Activated CD8-positive, alpha-beta memory T cell treated with anti-CD3 and anti-CD28 coated beads, Interleukin-2, amount 50 U/mL, for 48 hours (primary cell): ENCODE results near the gene DTX4.

Experiments
- DNase-seq: peaks from one replicate; pipeline ENCODE4 v3.0.0-alpha.2; 2020

DTX4 gene

DNA sequence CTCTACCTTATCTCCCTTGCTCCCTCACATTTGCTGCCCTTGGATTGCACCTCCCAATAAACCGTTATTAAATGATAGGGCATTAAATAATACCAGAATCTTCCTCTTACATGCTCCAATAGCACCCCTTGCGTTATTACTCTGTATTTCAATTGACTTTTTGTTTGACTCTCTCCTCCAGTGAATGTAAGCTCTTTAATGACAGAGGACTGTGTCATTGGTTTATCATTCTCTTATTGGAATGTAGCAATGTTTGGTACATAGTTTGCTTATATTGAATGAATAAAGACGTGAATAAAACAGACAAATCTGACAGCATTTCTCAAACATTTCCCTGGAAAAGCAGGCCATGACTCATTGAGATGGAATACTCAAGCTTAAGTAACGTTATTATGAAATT, 49.5 kb downstream of the DTX4 start:
- DNase-seq: no peak

DNA sequence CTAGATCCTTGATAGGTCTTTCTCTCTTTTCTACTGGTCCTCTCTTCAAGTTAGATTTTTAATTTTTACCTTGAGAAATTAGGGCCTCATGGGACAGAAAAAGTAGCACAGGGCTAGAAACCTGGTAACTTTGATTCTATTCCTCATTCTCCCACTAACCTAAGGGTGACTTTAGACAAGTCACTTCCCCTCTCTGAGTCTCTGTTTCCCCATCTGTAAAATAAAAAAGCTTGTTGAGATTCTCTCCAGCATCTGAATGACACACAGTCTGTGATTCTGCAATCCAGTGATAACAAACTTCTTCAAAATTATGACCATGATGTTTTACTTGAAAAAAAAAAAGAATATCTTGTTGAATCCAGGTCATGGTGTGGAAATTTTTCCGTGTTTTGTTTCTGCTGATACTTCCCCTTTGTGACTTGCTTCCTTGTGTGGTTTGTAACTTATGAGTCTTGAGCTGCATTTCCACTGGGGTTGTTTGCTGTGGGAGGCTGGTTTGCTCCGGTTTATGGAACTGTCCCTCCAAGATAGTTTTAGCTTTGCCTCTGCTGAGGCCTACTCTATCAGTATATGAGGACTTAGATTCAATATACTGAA, 50.6 kb downstream of the DTX4 start:
- DNase-seq: no peak

DNA sequence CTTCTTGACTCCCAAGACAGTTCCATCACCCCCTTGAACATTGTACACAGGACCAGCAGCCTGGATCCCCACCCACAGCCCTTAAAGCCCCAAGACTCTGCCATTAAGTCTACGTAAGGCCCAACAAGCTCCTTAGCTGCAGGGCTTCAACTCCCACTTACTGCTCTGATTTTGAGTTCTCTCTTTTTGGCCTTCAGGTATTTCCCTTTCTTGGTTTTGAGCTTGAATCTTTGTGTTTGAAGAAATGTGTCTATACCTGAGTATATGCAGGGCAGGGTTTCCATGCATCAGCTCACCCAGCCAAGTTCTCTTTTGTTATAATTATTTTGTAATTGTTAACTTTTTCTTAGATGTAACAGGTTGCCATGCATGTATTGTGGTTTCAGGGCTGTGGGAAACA, 51.2 kb downstream of the DTX4 start:
- DNase-seq: no peak

DNA sequence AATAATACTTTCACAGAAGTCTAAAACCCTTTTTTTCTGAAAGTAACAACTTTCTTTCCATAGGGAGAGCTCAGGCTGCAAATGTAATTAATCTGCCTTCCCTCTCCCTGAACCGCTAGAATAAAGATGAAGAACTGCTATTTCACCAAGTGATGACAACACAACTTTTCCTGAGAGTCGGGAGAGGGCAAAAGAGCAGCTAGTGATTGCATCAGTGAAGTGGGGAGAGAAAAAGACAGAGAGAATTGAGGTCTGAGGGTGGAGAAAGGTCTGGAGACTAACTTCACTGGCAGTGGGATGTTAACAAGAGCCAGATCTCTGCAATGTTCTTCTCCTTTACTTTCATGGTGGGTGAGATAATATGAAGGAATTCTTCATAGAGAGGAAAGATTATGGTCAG, 51.7 kb downstream of the DTX4 start:
- DNase-seq: no peak

DNA sequence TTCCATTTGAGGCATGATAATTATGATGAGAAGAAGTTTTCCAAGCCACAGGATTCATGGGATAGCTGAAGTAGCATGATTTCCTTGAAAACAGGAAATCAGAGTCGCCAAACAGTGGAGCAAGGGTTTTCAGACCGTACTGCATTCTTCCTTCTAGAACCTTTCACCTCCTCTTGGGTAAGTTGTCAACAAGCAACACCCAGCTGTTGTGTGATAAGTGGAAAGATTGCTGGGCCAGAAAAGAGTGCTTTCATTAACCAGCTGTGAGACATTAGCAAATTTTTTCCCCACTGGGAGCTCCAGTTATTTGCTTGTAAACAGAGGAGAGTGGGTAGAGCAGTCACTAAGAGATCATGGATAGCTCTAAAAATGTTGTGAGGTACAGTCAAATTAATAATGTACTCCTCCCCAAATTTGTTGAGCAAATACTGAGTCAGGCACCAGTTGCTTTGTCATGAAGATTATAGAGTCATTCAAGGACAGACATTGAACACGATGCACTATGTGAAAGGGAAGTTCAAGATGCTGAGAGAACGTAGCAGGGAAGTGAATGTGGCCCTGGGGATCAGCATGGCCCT, 52.5 kb downstream of the DTX4 start:
- no peak for DNase-seq

DNA sequence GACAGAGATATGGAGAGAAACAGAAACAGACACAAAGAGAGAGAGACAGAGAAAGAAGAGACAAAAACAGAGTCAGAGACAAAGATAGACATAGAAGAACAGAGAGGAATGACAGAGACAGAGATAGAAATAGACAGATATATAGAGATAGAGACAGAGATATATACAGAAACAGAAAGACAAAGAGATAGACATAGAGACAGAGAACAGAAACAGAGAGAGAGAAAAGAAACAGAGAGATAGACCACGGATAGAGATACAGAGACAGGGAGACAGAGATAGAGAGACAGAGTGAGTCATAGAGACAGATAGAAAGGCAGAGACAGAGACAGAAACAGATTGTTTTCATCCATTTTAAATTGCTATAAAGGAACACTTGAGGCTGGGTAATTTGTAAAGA, 53.1 kb downstream of the DTX4 start:
- DNase-seq: no peak

DNA sequence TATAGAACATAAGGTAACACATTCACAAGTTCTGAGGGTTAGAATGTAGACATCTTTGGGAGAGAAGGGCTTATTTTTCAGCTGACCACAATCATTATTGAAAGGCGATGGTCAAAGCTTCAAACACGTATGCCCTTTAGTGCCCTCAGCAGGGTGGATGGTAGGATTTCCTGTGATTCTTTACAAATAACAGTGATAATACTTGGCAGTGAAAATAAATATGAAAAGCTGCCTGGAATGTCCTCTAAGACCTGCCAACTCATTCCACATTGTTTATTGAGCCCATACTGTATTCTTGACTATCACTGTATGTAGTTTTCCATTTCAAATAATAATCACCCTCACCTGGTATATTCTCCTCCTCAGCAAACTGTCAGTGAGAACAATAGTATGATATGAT, 54.5 kb downstream of the DTX4 start:
- DNase-seq: no peak

DNA sequence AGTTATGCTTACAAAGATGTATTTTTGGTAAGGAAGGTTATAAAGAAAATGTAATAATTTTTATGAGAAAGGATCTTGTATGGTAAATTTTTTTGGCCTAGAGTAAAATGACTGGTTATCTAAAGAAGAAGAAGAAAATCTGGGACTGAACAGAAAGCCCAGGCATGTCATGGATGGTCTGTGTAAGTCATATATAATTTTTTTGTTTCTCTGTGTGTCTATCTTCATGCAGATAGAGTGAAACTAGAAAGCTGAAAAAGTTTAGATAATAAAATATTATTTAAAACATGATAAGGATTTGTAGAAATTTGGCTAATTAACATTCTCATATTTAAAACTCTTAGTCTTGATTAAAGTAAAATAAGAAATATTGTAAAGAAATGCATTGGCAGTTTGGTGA, 68.4 kb downstream of the DTX4 start:
- no peak for DNase-seq

DNA sequence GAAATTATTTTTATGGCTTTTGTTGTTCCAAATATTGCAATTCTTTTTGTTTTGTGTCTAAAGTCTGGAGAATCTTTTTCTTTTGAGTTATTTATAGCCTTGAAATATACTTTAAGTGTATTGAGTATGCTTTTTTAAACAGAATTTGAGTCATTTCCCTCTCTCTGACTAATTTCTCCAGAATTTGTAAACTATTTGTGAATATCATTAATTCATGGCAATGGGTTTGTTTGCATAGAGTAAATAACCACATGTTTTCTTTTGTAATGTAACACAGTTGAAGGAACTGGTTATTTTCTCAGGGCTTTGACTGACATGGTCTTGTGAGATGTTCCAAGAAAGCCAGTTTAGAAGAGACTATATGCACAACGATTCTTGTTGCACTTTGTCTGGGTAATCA, 71.7 kb downstream of the DTX4 start:
- DNase-seq: no peak

DNA sequence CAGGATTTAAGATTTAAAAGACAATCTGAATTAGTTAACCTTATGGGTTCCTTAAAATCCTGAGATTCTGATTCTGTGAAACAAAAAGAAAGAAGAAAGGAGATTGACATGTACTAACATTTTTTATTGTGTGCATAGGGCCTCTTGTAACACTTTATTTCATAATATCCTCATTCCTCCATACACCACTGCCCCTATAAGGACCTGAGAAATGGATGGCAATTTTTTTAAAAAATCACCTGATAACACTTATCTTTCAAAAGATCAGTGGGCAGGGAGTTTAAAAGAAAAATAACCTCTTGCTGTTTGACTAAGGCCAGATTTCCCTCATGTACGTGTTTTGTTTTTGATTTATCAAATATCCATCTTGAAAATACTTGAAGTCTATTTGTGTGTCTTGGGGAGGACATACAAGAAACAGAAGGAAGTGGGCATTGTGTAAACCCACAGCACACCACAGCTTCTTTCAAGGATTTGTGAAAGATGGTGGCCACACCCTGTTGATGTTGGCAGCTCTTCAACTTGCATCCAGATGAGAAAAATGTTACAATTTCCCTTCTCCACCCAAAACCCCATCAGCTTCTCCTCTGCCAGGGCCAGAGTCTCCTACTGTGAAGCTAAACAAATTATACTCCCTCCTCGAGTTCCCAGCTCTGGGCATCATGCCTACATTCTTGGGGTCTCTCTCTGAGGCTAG, 75.7 kb downstream of the DTX4 start:
- no peak for DNase-seq

DNA sequence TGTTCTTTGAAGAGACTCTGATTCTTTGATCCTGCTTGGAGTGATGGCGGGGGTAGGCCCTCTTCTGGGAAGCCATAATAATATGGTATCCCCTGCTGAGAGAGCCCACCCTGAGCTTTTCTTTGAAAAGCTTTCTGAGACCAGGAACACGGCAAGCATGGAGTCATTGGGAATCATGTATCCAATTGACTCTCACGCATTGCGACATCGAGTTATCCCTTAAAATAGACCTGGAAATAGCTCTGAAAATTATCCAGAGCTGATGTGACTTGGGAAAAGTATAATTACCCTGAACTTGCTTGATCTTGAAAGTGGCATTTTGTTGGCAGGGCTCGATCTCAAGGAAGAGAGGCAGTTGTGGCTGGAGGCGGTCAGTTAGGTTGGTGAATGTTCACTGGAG, 77.6 kb downstream of the DTX4 start:
- DNase-seq: no peak

DNA sequence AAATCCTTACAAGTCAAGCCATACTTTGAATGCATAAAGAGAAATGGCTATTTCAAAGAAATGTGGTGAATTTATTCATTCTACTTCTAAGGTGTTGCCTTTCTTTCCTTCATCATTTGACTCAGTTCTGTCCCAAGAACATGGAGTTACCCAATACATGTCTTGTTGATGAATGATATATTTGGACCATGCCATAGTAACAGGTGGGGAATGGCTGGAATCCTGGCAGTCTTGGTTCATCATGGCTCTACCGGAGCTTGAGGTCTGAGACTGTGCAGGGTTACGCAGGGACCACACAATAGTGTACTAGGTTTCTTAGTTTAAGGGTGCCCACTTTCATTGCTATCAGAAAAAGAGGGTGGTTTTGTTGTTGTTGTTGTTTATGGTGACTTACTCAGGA, 81.1 kb downstream of the DTX4 start:
- DNase-seq: no peak

DNA sequence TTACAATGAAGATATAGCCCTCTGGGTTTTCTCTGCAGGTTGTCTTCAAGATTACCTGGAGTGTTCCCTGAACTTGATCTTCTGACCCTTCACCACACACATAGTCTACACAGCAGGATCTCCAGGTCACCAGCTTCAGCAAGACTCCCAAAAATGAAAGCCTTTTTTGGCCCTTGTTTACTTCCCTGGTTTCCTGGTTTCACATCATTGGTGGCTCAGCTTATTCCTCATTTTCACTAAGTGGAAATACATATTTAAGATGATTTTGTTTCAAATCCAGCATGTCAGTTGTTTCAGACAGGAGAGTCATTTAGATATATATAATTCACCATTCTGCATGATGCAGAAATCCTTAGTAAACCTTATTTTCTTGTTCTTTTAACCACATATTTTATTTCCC, 82.4 kb downstream of the DTX4 start:
- DNase-seq: no peak

DNA sequence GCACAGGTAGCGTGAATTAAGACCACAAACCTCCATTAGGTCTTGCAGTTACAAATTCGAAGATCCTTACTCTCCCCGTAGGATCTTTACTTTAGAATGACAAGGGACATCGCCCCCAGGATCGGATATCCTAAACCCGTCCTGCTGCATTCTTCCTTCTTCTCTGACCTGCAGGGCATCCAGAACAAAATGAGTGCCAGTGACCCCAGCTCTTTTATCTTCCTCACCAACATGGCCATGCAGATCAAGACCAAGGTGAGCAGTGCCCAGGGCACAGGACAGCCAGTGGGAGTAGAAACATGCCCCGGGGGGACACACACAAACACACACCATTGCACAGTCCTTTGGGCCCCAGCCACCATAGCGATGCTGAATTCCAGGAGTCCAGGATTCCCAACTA, 83.3 kb downstream of the DTX4 start:
- no peak for DNase-seq
